Measurements from ENCODE around the gene MTUS2. TPM values are rescaled to one million over a fixed set of nuclear protein-coding genes. Genes with fewer than 3 reads are reported as not detected.
A peak's percentile ranks its signal among the peaks of the same experiment; 100 is the strongest.

MTUS2 gene
- total RNA-seq, 1 donor from 2014 or later, result 7.5 TPM

- no peak for DNase-seq (ENCODE audit: low spot score)
These were observed 662.4 kb downstream of the MTUS2 start for GRCh38 chr13:29482504-29482903.

GRCh38 chr13:29483211-29483610, 663.1 kb downstream of the MTUS2 start:
- no peak for DNase-seq (ENCODE audit: low spot score)

GRCh38 chr13:29483623-29484022, 663.5 kb downstream of the MTUS2 start:
- no peak for DNase-seq (ENCODE audit: low spot score)

DNA sequence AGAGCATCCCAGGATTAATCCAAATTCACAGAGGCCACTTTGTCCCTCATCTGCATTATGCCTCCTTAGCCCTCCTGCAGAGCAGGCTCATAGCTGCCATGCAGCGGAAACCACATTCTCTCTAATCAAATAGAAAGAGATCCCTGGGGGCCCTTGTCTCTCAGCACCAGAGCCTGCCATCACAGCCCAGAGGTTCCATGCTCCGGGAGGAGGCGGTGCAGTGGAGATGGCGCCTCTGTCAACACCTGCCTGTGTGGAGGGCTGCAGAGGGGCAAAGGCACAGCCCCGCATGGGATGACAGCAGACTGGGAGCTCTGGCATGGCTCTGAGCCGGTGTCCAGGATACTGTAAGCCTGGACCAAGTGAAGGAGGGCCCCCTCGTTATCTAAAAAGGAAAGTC, 664.1 kb downstream of the MTUS2 start:
- DNase-seq (ENCODE audit: low spot score), result no peak

DNA sequence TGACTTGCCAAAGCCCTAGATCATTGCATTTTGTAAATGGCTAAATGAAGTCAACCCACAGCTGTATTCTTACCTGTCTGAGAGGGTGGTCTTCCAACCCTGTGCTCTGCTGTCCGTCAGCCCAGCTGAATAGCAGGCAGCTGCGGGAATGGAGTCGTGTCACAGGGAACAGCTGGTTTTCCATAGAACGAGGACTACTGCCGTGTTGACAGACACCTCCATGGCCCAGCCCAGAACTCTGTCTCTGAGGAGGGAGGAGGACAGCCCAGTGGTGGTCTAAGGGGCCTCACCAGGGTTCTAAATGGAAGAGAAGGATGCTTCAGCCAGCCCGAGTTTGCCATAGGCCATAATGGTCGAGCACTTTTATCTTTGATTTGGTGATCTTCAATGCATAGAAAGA, 664.7 kb downstream of the MTUS2 start:
- no peak for DNase-seq (ENCODE audit: low spot score)

DNA sequence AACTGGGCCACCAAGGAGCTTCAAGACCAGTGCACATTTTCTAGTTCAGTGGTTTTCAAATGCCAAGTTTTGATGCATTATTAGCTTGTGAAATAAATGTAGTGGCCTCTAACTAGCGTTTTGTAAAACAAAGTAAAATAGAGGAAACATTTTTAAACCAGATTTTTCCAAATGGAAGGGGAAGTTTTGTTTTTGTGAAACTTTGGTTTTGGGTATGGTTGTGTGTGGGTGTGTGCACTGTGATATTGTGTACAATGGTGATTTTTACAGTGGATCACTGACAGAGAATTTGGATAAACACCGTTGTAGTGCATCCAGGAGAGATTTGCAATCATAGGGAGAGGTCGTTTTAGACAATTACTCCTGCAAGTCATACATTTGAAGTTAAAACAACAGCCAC, 666.4 kb downstream of the MTUS2 start:
- no peak for DNase-seq (ENCODE audit: low spot score)

GRCh38 chr13:29487466-29488454, 667.6 kb downstream of the MTUS2 start:
- no peak for DNase-seq (ENCODE audit: low spot score)

- DNase-seq (ENCODE audit: low spot score), result no peak
These were observed 669.8 kb downstream of the MTUS2 start for GRCh38 chr13:29489650-29490560.

GRCh38 chr13:29490561-29490885, 670.4 kb downstream of the MTUS2 start:
- no peak for DNase-seq (ENCODE audit: low spot score)

GRCh38 chr13:29491248-29491647, 671.1 kb downstream of the MTUS2 start:
- DNase-seq (ENCODE audit: low spot score), result no peak

GRCh38 chr13:29493796-29494195, 673.7 kb downstream of the MTUS2 start:
- DNase-seq (ENCODE audit: low spot score), result no peak

GRCh38 chr13:29494520-29494919, 674.4 kb downstream of the MTUS2 start:
- DNase-seq (ENCODE audit: low spot score), result no peak

DNA sequence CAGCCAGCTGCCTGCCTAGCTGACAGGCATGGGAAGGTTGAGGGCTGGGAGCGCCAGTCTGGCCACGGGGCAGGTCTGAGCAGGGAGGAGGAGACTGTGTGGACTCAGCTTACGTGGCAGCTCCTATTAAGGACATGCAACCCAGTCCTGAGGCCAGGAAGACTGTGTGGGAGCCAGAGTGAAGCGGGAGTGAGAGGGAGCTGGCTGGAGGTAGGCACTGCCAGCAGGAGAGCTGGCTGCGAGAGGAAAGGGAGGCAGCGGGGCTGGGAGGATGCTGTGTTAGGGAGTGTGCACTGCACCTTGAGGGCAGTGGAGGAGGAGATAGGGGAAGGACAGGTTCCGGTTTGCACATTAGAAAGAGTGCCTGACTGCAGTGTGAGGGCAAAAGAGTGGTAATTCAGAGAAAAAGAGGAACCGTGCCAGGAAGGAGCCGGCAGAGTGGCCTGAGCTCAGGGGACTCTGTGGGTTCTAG, 676.1 kb downstream of the MTUS2 start:
- no peak for DNase-seq (ENCODE audit: low spot score)

DNA sequence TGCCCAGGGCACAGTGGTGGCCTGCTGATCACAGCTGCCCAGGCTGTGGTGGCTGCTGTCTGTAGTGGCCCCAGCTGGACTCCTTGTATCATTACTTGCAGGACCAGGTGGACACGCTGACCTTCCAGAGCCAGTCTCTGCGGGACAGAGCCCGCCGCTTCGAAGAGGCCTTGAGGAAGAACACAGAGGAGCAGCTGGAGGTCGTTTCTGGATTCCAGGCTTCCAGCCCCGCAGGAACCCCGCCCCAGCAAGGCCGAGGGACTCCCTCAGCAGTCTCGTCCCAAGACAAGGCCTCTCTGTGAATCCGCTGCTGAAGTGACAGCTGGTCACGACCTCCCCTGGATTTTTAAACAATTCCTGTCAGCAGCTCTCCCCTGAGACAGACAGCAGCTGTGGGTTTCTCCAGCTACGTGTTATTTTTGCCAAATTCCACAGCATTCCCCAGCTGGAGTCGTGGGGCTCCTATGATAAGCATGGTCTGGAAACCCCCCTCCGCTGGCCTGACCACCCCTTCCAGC, 677.1 kb downstream of the MTUS2 start:
- peak; percentile 48 for DNase-seq (ENCODE audit: low spot score)

DNA sequence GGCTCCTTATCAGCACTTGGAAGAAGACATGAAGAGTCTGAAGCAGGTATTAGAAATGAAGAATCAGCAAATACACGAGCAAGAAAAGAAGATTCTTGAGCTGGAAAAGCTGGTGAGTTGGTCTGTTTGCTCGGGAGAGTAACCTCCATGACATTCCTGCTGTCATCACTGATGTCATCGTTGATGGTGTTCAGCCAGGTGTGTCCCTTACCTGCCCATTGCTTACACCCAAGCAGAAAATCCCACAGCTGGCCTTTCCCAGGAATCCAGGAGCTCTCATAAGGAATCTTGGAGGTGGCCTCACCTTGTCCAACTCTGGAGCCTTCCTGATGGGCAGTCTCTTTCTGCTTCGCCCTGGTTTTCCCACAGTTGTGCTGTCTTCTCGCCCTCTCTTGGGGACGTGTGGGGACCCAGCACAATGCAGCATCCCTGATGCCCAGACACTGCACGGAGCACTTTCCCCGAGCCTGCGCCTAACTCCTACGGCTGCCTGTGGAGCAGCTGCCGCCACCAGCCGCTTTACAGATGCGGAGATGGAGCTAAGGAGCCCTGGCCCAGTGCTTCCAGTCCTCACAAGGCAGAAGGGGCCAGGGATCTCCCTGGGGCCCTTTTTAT, 678.4 kb downstream of the MTUS2 start:
- DNase-seq (ENCODE audit: low spot score), result no peak

DNA sequence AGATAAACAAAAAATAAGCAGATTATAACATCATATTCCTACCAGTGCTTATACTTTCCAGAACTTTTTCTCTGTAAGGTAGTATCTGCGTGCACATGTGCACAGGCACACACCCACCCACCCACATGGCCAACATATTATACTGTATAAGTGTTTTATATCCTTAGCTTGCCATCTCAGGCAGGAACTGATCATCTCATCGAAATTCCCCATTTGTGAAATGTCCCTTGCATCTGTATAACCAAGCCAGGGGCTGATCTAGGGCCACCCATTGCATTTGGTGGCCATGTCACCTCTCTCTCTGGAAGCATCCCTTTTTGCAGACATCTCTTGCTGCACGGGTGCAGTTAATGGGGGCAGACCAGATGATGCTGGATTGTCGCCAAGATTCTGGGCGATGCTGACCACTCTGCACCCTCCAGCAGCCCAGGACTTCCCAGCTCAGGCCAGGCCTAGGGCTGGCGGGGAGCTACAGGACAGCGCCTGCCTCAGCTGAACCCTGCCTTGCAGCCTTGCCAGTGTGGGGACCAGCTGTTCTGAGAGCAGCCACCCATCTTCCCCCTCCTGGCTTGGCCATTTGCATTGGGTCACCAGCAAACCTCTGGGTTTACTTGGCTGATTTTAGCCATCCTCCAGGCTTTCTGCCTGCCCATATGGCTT, 679.5 kb downstream of the MTUS2 start:
- DNase-seq (ENCODE audit: low spot score), result no peak

DNA sequence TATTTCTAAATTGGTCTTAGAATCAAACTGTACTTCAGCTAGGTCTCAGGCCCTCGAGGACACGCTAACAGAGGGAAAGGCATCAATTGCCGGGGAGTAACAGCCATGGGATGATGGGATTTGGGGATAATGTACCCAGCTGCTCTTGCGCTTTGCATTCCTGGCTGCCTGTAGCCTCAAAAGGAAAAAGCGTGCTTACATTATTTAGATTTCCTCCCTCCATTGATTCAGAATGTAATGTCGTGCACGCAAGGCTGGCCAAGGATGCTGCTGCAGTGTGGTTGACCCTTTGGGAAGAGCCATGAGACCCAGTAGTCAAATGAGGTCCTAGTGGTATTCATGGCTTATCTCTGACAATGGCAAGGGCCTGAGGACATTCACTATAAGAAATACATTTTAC, 680.2 kb downstream of the MTUS2 start:
- DNase-seq (ENCODE audit: low spot score), result no peak

GRCh38 chr13:29501674-29502073, 681.5 kb downstream of the MTUS2 start:
- DNase-seq (ENCODE audit: low spot score), result no peak

DNA sequence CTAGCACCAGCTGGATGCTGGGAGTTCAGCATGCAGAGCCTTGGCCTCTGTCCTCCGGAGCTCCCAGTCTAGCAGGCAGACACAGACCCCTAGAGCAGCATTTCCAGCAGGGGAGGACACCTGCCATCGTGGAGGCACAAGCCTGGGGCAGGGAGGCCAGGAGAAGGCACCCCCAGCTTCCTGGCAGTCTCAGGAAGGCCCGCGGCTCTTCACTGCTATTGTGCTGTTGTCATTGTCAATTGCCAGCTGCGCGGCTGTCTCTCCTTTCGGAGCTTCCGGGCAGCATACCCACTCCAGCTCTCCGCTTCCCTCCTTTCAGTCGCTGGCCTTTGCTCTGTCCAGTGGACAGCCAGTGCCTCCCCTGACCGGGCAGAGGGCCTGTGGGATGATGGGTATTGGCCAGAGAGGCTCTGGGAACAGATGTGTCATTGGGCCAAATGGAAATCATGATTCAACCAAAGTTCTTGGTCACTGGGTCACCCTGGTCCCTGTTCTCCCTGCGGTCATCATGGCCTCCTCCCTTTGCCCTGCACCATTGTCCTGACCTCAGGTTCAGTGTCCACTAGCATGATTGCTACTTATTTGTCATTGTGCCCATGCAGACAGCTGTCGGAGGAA, 682.4 kb downstream of the MTUS2 start:
- DNase-seq (ENCODE audit: low spot score), result no peak

GRCh38 chr13:29503041-29503837, 683.1 kb downstream of the MTUS2 start:
- no peak for DNase-seq (ENCODE audit: low spot score)

All from umbilical cord (tissue), 2 donors.